RWPE2 (cell line): ENCODE measurements around the gene TSR1.

ENCODE experiments used
- ATAC-seq: fragments of 200-7000 bp; cut with Tn5 transposase; 3 replicates; pipeline ENCODE4 v1.9.1; 2021; ENCODE audit warnings: low read depth
- DNase-seq: peaks from one replicate; pipeline ENCODE4 v3.0.0-alpha.2; 2020; ENCODE audit warnings: low spot score
- H3K27ac ChIP-seq: fragments of 450-650 bp; 2 replicates; pipeline ENCODE4 v1.5.1; 2017; ENCODE audit warnings: mild to moderate bottlenecking; ENCODE audit not compliant: poor library complexity, severe bottlenecking
- H3K27me3 ChIP-seq: fragments of 250-450 bp; sonication (Bioruptor Pico); 2 replicates; pipeline ENCODE4 v1.5.1; 2021; ENCODE audit warnings: mild to moderate bottlenecking, moderate library complexity; ENCODE audit not compliant: insufficient read depth, poor library complexity, severe bottlenecking
- H3K36me3 ChIP-seq: fragments of 250-450 bp; sonication (Bioruptor Pico); 2 replicates; pipeline ENCODE4 v1.5.1; 2020; ENCODE audit warnings: low read depth, mild to moderate bottlenecking, moderate library complexity
- H3K4me1 ChIP-seq: fragments of 250-450 bp; sonication (Bioruptor Pico); 2 replicates; pipeline ENCODE4 v1.5.1; 2021; ENCODE audit warnings: mild to moderate bottlenecking, moderate library complexity; ENCODE audit not compliant: insufficient read depth, poor library complexity, severe bottlenecking
- H3K4me3 ChIP-seq: fragments of 250-450 bp; sonication (Bioruptor Pico); 2 replicates; pipeline ENCODE4 v1.5.1; 2021; ENCODE audit warnings: mild to moderate bottlenecking, moderate library complexity; ENCODE audit not compliant: severe bottlenecking
- H3K9me3 ChIP-seq: fragments of 250-450 bp; sonication (Bioruptor Pico); 2 replicates; pipeline ENCODE4 v1.5.1; 2021; ENCODE audit warnings: mild to moderate bottlenecking, moderate library complexity; ENCODE audit not compliant: severe bottlenecking
- CTCF ChIP-seq: fragments of 450-650 bp; IDR thresholded peaks from one replicate; pipeline ENCODE4 v1.5.1; 2017; ENCODE audit warnings: mild to moderate bottlenecking, moderate library complexity; ENCODE audit not compliant: poor library complexity, severe bottlenecking

The TSR1 gene

GRCh38 chr17:2302778-2303203 is 33.5 kb downstream of the TSR1 start:
- no peak for TF ChIP-seq CTCF
- no peaks in the 10 kb centered on the region for H3K9me3 ChIP-seq
- peaks cover 2% of the 10 kb centered on the region for H3K4me1 ChIP-seq
- H3K4me3 ChIP-seq: peak overlapping the region; percentile 83
- H3K27me3 ChIP-seq: no peaks in the 10 kb centered on the region
- H3K27ac ChIP-seq: peak overlapping the region; percentile 60
- ATAC-seq (peak; percentile 1; the same call in 1 of the 3 replicates), DNase-seq (no peak)
- peaks cover 19% of the 10 kb centered on the region for H3K36me3 ChIP-seq

- Histone ChIP-seq H3K4me1 (peaks cover 2% of the 10 kb centered on the region), H3K4me3 (no peak overlapping the region), H3K9me3 (no peaks in the 10 kb centered on the region), H3K27ac (no peak overlapping the region), H3K36me3 (peaks cover 46% of the 10 kb centered on the region), H3K27me3 (no peaks in the 10 kb centered on the region)
- ATAC-seq (no peak), DNase-seq (no peak)
- no peak for TF ChIP-seq CTCF
Measured at GRCh38 chr17:2299756-2300155, 36.5 kb downstream of the TSR1 start.

- H3K4me3 ChIP-seq: no peak overlapping the region
- no peak for TF ChIP-seq CTCF
- no peak for DNase-seq
- H3K9me3 ChIP-seq: no peaks in the 10 kb centered on the region
- no peak overlapping the region for H3K27ac ChIP-seq
- peaks cover 51% of the 10 kb centered on the region for H3K36me3 ChIP-seq
- peaks cover 2% of the 10 kb centered on the region for H3K4me1 ChIP-seq
- no peak for ATAC-seq
- H3K27me3 ChIP-seq: no peaks in the 10 kb centered on the region
Measured at GRCh38 chr17:2299136-2299535, 37.1 kb downstream of the TSR1 start.

- DNase-seq (no peak), ATAC-seq (no peak)
- no peaks in the 10 kb centered on the region for H3K4me1 ChIP-seq
- H3K27me3 ChIP-seq: no peaks in the 10 kb centered on the region
- no peaks in the 10 kb centered on the region for H3K9me3 ChIP-seq
- peaks cover 72% of the 10 kb centered on the region for H3K36me3 ChIP-seq
- H3K27ac ChIP-seq: no peak overlapping the region
- no peak overlapping the region for H3K4me3 ChIP-seq
- no peak for TF ChIP-seq CTCF
Measured at GRCh38 chr17:2297023-2297422, 39.2 kb downstream of the TSR1 start.

- DNase-seq (no peak), ATAC-seq (peak; percentile 45; the same call in 2 of the 3 replicates)
Measured at GRCh38 chr17:2295575-2295974, 40.7 kb downstream of the TSR1 start.

More at GRCh38 chr17:2295575-2295974, 40.7 kb downstream of the TSR1 start:
- H3K27me3 ChIP-seq: no peaks in the 10 kb centered on the region
- H3K4me1 ChIP-seq: no peaks in the 10 kb centered on the region
- H3K36me3 ChIP-seq: peaks cover 84% of the 10 kb centered on the region
- no peak overlapping the region for H3K27ac ChIP-seq
- no peak overlapping the region for H3K4me3 ChIP-seq
- H3K9me3 ChIP-seq: no peaks in the 10 kb centered on the region
- no peak for TF ChIP-seq CTCF
